PC-9 (cell line): ENCODE measurements around the gene CAMKMT.

Source experiments
- CTCF ChIP-seq: fragments of 200-600 bp; sonication (generic); conservative IDR thresholded peaks from 2 replicates; pipeline ENCODE4 v1.6.1; 2017; ENCODE audit warnings: mixed run types, antibody characterized with exemption, mild to moderate bottlenecking, moderate library complexity
- EZH2 ChIP-seq: fragments of 200-600 bp; sonication (generic); IDR thresholded peaks from 2 replicates; pipeline ENCODE4 v1.8.0; 2017; ENCODE audit warnings: antibody characterized with exemption, low read depth

GRCh38 chr2:44566059-44566458 lies 204.3 kb downstream of the CAMKMT start:
- TF ChIP-seq CTCF = no peak
- TF ChIP-seq EZH2 = no peak
